LNCAP (cell line): ENCODE data around the gene PRR5L.

ENCODE experiments used
- CTCF ChIP-seq: fragments of 450-650 bp; IDR thresholded peaks from 2 replicates; pipeline ENCODE4 v1.5.1; 2017; ENCODE audit warnings: mild to moderate bottlenecking

The PRR5L gene

GRCh38 chr11:36357831-36358230, 61.7 kb downstream of the PRR5L start:
- TF ChIP-seq CTCF = no peak

- TF ChIP-seq CTCF = no peak
These were observed 62.3 kb downstream of the PRR5L start for GRCh38 chr11:36358436-36358835.

- TF ChIP-seq CTCF = no peak
These were observed 64.2 kb downstream of the PRR5L start for GRCh38 chr11:36360318-36360717.

- no peak for TF ChIP-seq CTCF
These were observed 64.8 kb downstream of the PRR5L start for GRCh38 chr11:36360826-36361415.

GRCh38 chr11:36361472-36361871, 65.4 kb downstream of the PRR5L start:
- no peak for TF ChIP-seq CTCF

- no peak for TF ChIP-seq CTCF
These were observed 65.9 kb downstream of the PRR5L start for GRCh38 chr11:36361901-36362391.

GRCh38 chr11:36362902-36363301, 66.8 kb downstream of the PRR5L start:
- TF ChIP-seq CTCF = no peak
